Retinal pigment epithelial cell (primary cell): ENCODE measurements around the gene FBLN5.

Experiments used
- DNase-seq: peaks from one replicate; pipeline ENCODE4 v3.0.0-alpha.2; 2010; ENCODE audit warnings: low read depth
- H3K4me3 ChIP-seq: 2 replicates; pipeline ENCODE4 v1.5.1; 2011; ENCODE audit warnings: mild to moderate bottlenecking, low read length, control low read depth, moderate library complexity
- CTCF ChIP-seq: conservative IDR thresholded peaks from 2 replicates; pipeline ENCODE4 v1.5.1; 2011; ENCODE audit warnings: low read depth, low read length, control low read depth, inconsistent platforms

Gene FBLN5

GRCh38 chr14:91963465-91963864 lies 16.0 kb upstream of the FBLN5 start:
- DNase-seq: no peak
- no peak for TF ChIP-seq CTCF
- H3K4me3 ChIP-seq: no peak overlapping the region

- no peak for TF ChIP-seq CTCF
- no peak overlapping the region for H3K4me3 ChIP-seq
- DNase-seq: no peak
Observed at GRCh38 chr14:91961297-91962220, 14.1 kb upstream of the FBLN5 start.

DNA sequence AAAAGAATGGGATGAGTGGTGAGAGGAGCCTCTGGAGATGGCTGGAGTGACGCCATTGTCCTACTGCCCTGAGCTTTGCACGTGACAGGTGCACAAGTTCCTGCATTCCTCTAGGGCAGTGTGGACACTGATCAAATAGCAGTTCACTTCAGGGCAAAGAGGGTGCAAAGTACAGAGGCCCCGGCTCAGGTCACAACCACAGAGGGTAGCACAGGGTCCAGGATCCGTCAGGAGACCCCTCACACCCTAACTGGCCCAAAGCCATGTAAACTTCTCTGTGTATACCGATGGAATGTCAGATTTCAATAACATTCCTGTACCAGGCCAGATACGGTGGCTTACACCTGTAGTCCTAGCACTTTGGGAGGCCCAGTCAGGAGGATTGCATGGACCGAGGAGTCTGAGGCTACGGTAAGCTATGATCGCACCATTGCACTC lies 10.4 kb upstream of the FBLN5 start:
- TF ChIP-seq CTCF: no peak
- no peak for DNase-seq
- H3K4me3 ChIP-seq: no peak overlapping the region

DNA sequence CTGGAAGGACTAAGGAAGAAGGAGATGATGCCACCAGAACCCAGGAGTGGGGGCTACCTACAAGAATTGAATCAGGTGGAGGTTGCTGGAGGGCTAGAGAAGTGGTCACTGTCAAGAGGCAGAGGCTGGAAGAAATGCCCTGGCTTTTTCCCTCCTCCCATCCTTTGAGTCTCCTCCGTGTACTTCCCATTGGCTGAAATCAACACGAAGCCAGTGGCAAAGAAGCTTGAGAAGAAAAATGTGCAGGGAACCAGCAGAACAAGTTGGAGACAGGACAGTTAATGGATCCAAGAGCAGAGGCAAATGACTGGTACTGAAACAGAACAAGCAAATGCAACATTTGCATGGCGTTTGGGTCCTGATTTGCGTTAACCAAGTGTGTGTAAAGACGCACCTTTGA lies 9.1 kb upstream of the FBLN5 start:
- no peak for TF ChIP-seq CTCF
- DNase-seq: no peak
- H3K4me3 ChIP-seq: no peak overlapping the region

DNA sequence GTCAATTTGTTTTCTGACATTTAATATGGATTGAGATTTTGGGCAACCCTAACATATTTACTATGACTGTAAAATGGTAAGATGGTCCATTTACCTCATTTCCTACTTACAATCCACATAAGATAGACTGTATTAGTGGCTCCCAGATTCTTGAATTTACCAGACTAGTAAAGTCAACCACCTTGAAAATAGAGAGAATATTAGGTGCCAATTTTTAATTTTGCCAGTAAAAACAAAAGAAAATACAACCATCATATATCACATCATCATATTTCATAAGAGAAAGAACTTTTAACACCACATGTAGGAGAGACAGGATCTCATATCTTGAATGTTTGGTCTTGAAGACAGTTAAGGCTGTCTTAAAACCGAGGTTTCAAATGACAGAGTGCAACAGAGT lies 7.7 kb upstream of the FBLN5 start:
- DNase-seq: no peak
- H3K4me3 ChIP-seq: no peak overlapping the region
- no peak for TF ChIP-seq CTCF

GRCh38 chr14:91953170-91953985 lies 5.9 kb upstream of the FBLN5 start:
- no peak for TF ChIP-seq CTCF
- DNase-seq: no peak
- H3K4me3 ChIP-seq: no peak overlapping the region
